Bronchial epithelial cell (primary cell): ENCODE results near the gene CELSR1. TPM values are rescaled to one million over a fixed set of nuclear protein-coding genes. Genes with fewer than 3 reads are reported as not detected.

Experiments
- DNase-seq: peaks from one replicate; pipeline ENCODE4 v3.0.0-alpha.2; 2010; ENCODE audit warnings: low read depth
- FAIRE-seq: peaks from 2 replicates; lab custom pipeline; 2011; peaks lifted over from hg19 to GRCh38; lab: Jason Lieb, UNC
- H3K27me3 ChIP-seq: 2 replicates; pipeline ENCODE4 v1.5.1; 2011; ENCODE audit warnings: low read length; ENCODE audit not compliant: control insufficient read depth, insufficient read depth
- H3K36me3 ChIP-seq: 2 replicates; pipeline ENCODE4 v1.5.1; 2011; ENCODE audit warnings: low read length; ENCODE audit not compliant: control insufficient read depth, insufficient read depth
- H3K4me3 ChIP-seq: 2 replicates; pipeline ENCODE4 v1.5.1; 2011; ENCODE audit warnings: mild to moderate bottlenecking, low read depth, low read length, control low read depth
- CTCF ChIP-seq: IDR thresholded peaks from 2 replicates; pipeline ENCODE4 v1.5.1; 2011; ENCODE audit warnings: mild to moderate bottlenecking, moderate library complexity, low read length, control low read depth, inconsistent platforms; ENCODE audit not compliant: insufficient read depth, severe bottlenecking
- total RNA-seq: library from RNA; depleted of rRNA; stranded (reverse); fragments of >200 nt; gene quantifications from 2 replicates; pipeline ENCODE4 v1.2.1, GENCODE V29; 2014

CELSR1 gene
- total RNA-seq, 1 donor from 2014 or later, result 39.0 TPM

- no peak for DNase-seq
- no peak for TF ChIP-seq CTCF
- H3K36me3 ChIP-seq, result peaks cover 50% of the 10 kb centered on the region
- H3K27me3 ChIP-seq, result no peaks in the 10 kb centered on the region
- H3K4me3 ChIP-seq, result no peak overlapping the region
- FAIRE-seq, result no peak
Measured at GRCh38 chr22:46370584-46371291, 166.7 kb downstream of the CELSR1 start.

- DNase-seq (no peak), FAIRE-seq (peak; percentile 75)
- TF ChIP-seq CTCF, result no peak
- Histone ChIP-seq H3K36me3 (peaks cover 55% of the 10 kb centered on the region), H3K27me3 (no peaks in the 10 kb centered on the region), H3K4me3 (no peak overlapping the region)
Measured at GRCh38 chr22:46369716-46370583, 167.5 kb downstream of the CELSR1 start.

GRCh38 chr22:46368871-46369715, 168.3 kb downstream of the CELSR1 start:
- H3K36me3 ChIP-seq, result peaks cover 55% of the 10 kb centered on the region
- FAIRE-seq, result no peak
- no peak overlapping the region for H3K4me3 ChIP-seq
- no peak for DNase-seq
- H3K27me3 ChIP-seq, result no peaks in the 10 kb centered on the region
- TF ChIP-seq CTCF, result no peak

GRCh38 chr22:46368422-46368821, 169.0 kb downstream of the CELSR1 start:
- H3K36me3 ChIP-seq, result peaks cover 57% of the 10 kb centered on the region
- DNase-seq (no peak), FAIRE-seq (no peak)
- no peak for TF ChIP-seq CTCF
- no peaks in the 10 kb centered on the region for H3K27me3 ChIP-seq
- H3K4me3 ChIP-seq, result no peak overlapping the region

GRCh38 chr22:46367707-46368191, 169.7 kb downstream of the CELSR1 start:
- FAIRE-seq, result peak; percentile 76
- Histone ChIP-seq H3K36me3 (peaks cover 56% of the 10 kb centered on the region), H3K27me3 (no peaks in the 10 kb centered on the region), H3K4me3 (no peak overlapping the region)
- peak; percentile 99 for TF ChIP-seq CTCF
- peak; percentile 56 for DNase-seq
